Measurements from ENCODE around the gene ERMARD.

ERMARD gene

DNA sequence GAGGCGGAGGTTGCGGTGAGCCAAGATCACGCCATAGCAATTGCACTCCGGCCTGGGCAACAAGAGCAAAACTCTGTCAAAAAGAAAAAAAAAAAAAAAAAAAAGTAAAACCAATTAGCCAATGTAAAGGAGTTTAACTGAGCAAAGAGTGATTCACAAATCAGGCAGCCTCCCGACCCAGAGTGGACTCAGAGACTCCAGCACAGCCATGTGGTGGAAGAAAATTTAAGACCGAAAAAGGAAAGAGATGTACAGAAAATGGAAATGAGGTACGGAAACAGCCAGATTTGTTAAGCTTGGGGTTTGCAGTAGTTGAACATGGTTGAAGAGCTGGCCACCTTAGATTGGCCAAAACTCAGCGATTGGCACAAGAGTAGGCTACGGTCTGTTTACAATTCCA is 51.4 kb downstream of the ERMARD start:
- no peak for DNase-seq (ENCODE audit: low spot score)

GRCh38 chr6:169803271-169803811 is 51.9 kb downstream of the ERMARD start:
- DNase-seq (ENCODE audit: low spot score): no peak

GRCh38 chr6:169803816-169804340 is 52.5 kb downstream of the ERMARD start:
- DNase-seq (ENCODE audit: low spot score): no peak

DNA sequence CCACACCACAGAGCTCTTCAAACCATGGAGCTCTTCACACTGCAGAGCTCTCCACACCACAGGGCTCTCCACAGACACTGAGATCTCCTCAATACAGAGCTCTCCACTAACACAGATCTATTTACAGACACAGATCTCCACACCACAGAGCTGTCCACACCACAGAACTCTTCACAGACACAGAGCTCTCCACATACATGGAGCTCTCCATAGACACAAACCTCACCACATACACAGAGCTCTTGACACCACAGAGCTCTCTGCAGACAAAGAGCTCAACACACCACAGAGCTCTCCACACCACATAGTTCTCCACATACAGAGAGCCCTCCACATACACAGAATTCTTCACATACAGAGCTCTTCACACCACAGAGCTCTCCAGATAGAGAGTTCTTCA is 53.0 kb downstream of the ERMARD start:
- no peak for DNase-seq (ENCODE audit: low spot score)

- no peak for DNase-seq (ENCODE audit: low spot score)
Measured at GRCh38 chr6:169805242-169805838, 53.9 kb downstream of the ERMARD start.

DNA sequence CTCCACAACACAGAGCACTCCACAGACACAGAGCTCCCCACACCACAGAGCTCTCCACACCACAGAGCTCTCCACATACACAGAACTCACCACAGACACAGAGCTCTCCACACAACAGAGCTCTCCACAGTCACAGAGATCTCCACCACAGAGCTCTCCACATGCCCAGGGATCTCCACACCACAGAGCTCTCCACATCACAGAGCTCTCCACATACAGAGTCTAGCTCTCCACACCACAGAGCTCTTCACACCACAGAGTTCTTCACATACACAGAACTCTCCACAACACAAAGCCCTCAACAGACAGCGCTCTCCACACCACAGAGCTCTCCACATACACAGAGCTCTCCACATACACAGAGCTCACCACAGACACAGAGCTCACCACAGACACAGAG is 55.3 kb downstream of the ERMARD start:
- DNase-seq (ENCODE audit: low spot score): no peak

DNA sequence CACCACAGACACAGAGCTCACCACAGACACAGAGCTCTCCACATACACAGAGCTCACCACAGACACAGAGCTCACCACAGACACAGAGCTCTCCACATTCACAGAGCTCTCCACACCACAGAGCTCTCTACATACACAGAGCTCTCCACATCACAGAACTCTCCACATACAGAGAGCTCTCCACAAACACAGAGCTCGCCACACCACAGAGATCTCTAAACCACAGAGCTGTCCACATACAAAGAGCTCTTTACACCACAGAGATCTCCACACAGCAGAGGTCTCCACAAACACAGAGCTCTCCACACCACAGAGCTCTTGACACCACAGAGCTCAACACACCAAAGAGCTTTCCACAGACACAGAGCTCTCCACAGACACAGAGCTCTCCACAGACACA is 55.8 kb downstream of the ERMARD start:
- no peak for DNase-seq (ENCODE audit: low spot score)

DNA sequence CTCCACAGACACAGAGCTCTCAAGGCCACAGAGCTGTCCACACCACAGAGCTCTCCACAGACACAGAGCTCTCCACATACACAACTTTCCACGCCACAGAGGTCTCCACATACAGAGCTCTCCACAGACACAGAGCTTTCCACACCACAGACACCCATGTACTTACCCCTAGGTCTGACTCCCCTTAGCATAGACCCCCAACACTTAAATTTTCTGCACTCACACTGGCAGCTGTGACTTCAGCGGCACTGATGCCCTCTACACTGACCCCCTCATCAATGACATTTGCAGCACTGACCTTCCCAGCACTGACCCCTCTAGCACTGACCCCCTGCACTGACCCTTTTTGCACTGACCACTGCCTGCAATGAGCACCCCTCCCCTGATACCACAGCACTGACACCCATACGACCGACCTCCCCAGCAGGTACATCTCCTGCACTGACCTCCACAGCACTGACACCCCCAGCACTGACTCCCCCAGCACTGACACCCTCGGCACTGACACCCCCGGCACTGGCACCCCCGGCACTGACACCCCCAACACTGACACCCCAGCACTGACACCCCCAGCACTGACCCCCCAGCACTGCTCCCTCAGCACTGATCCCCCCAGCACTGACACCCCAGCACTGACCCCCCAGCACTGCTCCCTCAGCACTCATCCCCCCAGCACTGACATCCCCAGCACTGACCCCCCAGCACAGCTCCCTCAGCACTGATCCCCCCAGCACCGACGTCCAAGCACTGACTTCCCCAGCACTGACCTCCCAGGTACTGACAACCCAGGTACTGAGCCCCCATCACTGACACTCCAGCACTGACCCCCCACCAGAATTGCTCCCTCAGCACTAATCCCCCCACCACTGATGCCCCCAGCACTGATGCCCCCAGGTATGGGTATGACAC is 56.5 kb downstream of the ERMARD start:
- no peak for DNase-seq (ENCODE audit: low spot score)

GRCh38 chr6:169808608-169808967 is 57.2 kb downstream of the ERMARD start:
- DNase-seq (ENCODE audit: low spot score): no peak

GRCh38 chr6:169809386-169809785 is 58.0 kb downstream of the ERMARD start:
- no peak for DNase-seq (ENCODE audit: low spot score)

DNA sequence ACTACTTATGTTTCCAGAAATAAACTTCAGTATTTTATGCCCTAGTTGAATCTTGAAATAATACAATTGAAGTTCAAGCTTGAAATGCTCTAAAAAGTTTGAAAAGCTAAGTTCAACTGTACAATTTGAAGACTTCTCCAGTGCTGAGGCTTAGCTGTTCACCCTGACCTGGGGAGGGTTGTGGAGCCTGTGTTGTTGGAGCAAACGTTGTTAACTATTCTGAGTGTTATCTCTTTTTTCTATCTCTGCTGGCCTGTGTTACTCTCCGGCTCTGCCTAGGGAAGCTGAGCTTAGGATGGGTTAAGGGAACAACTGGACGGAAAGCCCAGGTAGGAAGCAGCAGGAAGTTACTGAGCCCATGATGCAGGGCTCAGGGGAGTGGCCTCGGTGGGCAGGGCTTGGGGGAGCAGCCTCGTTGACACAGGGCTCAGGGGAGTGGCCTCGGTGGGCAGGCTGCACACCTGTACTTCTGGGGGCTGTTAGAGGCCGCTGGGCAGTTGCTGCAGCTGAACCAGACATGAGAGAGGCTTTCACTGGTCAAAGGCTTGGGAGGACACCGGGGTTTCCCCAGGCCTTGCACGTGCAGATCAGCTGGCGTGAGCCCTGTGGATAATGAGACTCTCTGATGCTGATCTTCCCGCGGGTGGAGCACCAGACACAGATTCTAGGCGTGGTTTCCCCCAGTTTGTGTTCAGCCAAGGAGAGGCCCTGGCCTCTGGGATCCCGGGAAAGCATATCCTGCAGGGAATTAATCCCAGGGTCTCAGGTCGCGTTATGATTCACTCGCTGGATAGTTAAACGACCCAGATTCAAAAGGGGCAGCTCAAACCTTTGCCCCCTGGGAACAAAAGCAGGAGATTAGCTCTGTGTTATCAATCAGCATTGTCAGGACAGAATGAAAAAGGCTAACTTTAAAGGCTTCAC is 58.9 kb downstream of the ERMARD start:
- DNase-seq (ENCODE audit: low spot score): no peak

DNA sequence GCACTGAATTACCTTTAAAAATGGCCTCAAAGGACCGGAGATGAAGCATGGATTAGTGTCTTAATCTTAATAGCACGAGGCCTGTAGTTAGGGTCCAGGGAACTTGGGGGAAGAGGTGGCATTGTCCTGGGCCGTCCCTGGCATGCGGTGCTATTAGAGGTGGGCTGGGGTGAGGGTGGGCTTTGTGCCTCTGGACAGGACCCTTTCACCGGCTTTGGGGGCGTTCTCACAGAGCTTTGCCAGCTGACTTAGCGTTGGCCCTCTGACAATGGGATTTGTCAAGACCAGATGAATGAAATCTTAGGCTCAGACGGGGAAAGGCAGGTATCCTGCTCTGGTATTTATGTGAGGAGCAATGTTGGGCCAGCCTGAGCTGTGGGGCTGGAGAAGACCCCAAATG is 59.6 kb downstream of the ERMARD start:
- no peak for DNase-seq (ENCODE audit: low spot score)

DNA sequence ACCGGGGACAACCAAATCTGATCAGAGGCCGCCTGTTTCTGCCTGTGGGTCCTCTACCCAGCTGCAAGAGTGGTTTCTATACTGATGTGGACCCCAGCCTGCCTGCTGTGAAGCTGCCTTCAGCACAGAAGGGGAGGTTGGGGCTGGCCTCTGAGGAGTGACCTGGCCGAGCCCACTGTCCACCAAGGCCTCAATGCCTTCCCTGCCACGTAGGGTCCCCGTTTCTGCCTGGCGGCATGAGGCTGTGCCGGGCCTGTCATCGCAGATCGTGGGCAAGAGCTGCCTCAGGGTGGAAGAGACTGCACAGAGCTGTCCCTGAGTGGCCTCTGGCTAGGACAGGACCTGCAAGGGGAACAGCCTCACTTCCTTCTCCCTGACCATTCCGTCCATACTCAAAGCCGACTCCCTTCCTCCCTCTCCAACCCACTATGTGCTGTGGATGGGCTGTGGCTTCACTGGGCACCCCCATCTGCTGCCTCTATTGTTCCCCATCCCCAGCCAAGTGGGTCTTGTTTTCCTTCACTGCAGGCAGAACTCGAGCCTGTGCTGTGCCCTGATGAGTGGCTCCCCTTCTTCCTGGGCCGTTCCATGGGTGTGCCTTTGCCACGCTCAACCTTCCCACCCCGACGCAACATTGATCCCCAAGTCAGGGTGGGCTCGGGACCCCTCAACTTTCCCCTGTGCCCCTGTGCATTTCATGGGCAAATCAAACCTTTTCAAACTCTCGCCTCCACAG is 60.3 kb downstream of the ERMARD start:
- DNase-seq (ENCODE audit: low spot score): no peak

DNA sequence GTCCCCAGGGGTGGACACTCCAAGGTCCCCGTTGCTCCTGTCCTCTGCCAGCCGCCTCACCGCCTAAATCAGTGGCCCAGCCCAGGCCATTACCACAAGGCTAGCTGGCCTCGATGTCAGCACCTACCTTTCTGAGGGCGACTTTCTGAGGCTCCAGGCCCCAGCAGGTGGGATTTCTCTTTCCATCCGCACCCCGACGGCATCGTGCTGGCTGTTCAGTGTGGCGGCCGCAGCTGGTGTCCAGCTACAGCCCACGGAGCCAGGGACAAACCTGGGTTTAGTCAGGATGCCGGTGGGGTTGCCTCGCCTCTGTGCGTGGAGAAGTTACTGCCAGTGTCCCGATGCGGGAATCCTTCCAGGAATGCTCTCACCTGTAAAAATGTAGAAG is 60.8 kb downstream of the ERMARD start:
- no peak for DNase-seq (ENCODE audit: low spot score)

GRCh38 chr6:169813969-169814368 is 62.5 kb downstream of the ERMARD start:
- DNase-seq (ENCODE audit: low spot score): no peak

DNA sequence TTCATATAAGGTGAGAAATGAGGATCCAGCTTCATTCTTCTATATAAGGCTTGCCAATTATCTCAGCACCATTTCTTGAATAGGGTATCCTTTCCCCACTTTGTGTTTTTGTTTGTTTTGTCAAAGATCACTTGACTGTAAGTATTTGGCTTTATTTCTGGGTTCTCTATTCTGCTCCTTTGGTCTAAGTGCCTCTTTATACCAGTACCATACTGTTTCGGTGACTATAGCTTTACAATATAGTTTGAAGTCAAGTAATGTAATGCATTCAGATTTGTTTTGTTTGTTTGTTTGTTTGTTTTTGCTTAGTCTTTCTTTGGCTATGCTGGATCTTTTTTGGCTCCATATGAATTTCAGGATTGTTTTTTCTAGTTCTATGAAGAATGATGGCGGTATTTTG is 64.6 kb downstream of the ERMARD start:
- no peak for DNase-seq (ENCODE audit: low spot score)

DNA sequence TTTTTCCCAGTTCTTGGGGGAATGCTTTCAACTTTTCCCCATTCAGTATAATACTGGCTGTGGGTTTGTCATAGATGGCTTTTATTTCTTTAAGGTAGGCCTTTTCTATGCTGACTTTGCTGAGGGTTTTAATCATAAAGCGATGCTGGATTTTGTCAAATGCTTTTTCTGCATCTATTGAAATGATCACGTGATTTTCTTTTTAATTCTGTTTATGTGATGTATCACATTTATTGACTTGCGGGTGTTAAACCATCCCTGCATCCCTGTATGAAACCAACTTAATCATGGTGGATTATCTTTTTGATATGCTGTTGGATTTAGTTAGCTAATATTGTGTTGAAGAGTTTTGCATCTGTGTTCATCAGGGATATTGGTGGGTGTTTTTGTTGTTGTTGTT is 65.6 kb downstream of the ERMARD start:
- DNase-seq (ENCODE audit: low spot score): no peak

GRCh38 chr6:169820358-169820757 is 68.9 kb downstream of the ERMARD start:
- DNase-seq (ENCODE audit: low spot score): no peak

GRCh38 chr6:169824021-169824420 is 72.6 kb downstream of the ERMARD start:
- DNase-seq (ENCODE audit: low spot score): no peak

DNA sequence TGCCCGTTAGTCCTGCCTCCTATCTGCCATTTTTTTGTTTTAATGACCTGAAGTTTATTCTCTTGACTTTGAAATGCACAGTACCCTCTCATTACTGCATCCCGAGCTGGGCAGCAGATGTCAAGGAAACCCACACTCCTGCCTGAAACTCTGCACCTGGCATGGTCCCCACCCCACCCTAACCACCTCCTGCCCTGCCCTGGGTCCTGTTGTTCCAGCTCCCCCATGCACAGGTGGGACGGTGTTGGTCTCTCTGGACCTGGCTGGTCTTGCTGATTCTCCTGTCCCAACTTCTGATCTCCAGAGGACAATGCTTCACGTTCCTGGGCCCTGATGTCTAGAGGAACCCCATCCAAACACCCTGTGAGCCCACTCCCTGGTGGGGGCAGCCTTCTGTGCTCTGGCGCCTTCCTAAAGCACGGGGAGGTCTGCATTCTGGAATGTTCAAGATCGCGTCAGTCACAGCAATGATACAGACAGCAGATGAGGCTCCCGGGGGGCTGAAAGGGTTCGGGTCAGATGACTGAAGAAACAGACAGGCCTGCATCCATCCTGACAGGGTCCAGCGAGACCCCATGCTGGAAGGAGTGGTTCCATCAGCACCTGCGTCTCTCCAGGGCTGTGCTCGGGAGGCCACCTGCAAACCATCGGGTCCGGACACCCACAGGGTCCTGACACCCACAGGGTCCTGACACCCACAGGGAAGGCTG is 73.6 kb downstream of the ERMARD start:
- DNase-seq (ENCODE audit: low spot score): no peak
